Measurements from ENCODE around the gene JAKMIP1.
"Not testable (repeated sequence)": the region's sequence is repeated elsewhere in the genome, so short reads cannot be mapped to it uniquely, and the experiment has no call there.

Gene JAKMIP1

DNA sequence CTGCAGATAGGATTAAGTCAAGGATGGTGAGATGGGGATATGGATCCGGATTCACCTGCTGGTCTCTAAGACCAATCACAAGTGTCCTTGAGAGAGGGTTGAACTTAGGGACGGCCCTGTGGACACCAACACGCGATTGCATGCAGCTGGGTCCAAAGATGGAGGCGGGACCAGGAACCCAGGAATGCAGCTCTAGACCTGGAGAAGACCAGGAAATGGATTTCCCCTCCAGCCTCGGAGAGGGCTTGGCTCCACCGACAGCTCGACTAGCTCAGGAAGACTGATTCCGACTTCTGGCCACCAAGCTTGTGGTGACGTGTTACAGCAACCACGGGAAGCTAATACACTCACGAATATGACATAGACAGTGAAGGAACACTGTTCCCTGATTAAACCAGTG is 186.8 kb downstream of the JAKMIP1 start:
- no peak for DNase-seq (ENCODE audit: low read depth)

DNA sequence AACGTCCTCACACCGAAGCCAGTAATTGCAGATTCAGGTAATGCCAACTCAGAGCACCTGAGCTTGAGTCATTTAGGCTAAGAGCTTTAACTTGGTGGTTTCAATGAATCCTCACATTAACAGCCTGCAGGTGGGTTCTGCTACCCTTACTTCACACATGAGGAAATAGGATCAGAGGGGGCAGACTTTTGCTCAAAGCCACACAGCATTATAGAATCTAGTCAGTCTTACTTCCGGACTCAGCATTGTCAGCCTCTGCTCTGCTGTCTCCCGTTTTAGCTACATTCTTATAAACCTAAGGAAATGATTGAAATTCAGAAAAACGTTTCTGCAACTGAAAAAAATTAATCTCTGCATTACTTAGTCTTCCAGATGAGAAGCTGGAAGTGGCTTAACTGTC is 188.1 kb downstream of the JAKMIP1 start:
- DNase-seq (ENCODE audit: low read depth) = no peak

DNA sequence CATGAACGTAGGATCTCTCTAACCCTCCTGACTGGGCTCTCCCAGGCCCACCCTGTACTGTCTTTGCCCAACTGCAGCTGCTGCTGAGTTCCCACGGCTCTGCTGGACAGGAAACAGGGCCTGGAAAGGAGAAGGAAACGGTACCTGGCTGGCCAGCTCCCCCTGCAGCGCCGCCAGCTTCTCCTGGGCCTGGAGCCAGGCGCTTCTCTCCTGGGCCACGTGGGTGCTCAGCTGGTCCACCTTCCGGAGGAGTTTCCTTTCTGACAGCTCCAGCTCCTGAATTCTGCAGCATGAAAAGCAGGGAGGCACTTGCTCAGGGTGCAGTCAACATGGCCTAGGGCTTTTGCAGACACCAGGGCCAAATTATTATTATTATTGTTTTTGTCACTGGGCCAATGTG is 188.7 kb downstream of the JAKMIP1 start:
- DNase-seq (ENCODE audit: low read depth) = no peak

DNA sequence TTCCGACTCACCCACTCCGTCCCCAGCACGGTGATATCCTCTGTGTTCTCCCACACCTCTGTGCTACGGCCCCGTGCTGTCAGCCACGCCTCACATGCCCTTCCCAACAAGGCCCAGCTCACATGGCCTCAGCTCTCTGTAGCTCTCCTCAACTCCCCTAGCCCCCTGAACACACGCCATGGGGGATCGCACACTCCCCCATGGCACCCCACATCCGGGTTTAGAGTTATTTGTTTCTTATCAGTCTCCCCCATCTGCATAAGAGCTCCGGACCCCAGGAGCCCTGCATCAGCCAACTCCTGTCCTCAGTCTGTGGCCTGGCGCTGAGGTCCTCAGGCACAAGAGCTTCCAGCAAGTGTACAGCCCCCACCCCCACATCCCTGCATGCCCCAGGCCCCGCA is 189.1 kb downstream of the JAKMIP1 start:
- no peak for DNase-seq (ENCODE audit: low read depth)

DNA sequence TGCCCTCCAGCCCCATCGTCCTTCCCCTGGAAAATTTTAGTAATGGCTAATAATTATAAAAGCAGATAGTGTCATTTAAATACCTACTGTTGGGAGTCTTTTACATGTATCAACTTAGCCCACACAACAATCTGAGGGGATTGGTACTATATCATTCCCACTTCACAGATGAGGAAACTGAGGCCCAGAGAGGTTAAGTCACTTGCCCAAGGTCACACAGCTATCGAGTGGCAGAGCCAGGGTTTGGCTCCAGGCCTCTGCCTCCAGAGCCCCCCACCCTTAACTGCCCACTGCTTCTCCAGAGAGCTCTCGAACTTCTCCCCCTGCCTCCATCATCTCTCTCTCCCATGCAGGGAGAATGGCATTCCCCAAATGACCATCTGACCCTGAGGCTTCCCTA is 189.6 kb downstream of the JAKMIP1 start:
- no peak for DNase-seq (ENCODE audit: low read depth)

DNA sequence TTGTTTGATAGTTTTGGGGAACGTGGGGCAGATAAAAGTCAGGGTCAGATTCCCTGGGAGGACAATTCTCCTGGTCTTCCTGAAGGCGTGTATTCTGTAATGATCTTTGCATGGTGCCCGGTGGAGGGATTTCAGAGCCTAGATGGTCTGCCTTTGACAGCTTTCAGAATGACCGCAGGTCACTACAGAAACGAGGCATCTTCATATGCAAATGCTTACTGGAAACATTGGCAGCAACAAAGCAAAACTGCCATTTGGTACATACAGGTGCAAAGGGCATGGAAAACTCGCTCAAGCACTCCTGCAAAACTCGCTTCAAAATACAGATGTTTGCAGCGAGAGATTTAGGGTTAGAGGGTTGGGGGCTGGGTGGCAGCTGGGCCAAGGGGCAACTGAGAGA is 190.9 kb downstream of the JAKMIP1 start:
- no peak for DNase-seq (ENCODE audit: low read depth)

DNA sequence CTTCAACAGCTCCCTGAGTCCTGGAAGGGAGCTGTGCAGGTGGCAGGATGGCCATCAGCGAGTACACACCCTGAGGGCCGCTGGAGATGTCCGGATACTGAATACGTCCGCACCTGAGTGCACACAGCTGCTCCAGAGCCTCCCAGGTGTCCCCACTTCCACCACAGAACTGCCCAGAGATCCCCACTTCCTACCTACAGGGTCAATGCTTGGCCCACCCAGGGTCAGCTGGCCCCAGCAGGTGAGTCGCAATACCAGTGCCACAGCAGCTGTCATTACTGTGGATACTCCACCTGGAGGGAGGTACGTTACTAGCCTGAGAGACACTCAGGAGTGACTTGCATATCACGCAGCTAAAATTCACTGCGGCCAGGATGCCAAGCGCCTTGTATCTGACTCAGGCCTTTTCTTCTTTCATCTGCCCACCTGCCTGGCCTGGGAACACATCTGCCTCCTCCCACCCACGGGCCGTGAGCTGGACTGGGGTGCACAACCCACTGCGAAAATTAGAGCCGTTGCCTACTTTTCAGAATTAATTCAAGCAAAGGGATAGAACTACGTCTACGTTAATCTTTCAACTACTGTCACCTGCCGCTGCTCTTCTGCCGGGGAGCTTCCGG is 191.5 kb downstream of the JAKMIP1 start:
- DNase-seq (ENCODE audit: low read depth) = no peak

DNA sequence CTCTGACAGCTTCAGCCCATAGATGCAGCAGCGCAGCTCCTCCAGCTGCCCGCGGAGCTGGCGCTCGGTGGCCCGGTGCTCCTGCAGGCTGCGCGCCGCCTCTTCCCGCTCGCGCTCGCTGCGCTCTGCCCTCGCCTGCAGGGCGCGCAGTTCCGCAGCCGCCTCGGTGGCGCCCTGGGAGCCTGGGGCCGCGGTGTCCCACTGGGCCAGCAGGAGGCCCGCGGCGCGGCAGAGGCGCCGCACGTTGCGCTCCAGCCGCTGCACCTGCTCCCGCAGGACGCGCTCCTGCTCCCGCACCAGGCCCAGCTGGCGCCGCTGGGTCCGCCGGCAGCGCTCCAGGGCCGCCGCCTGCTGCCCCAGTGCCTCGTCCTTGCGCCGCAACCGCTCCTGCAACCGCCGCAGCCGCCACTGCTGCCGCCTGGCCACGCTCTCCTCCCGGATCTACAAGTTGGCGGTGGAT is 192.2 kb downstream of the JAKMIP1 start:
- DNase-seq (ENCODE audit: low read depth) = no peak

DNA sequence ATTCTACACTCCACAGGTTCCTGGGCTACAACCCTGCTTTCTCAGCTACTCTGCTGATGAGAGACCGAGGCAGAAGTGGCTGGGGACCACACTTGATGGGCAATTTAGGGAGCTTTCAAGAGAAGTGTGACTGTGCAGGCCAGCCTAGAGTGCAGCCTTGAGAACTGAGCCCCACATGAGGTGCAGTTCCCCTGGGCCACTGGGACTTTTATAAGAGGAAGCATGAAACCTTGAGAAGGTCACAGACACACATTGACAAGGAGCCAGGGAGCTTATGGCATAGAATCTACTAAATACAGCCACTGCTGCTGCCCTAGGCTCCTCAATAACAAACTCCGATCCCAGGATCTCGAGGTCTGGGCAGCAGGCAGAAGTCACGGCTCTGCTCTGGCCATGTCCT is 195.2 kb downstream of the JAKMIP1 start:
- no peak for DNase-seq (ENCODE audit: low read depth)

DNA sequence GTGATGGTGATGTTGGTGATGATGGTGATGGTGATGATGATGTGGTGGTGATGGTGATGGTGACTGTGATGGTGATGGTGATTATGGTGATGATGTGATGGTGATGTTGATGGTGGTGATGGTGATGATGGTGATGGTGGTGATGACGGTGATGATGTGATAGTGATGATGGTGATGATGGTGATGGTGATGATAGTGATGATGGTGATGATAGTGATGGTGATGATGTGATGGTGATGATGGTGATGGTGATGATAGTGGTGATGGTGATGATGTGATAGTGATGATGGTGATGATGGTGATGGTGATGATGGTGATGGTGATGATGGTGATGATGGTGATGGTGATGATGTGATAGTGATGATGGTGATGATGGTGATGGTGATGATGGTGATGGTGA is 196.9 kb downstream of the JAKMIP1 start:
- DNase-seq (ENCODE audit: low read depth) = not testable (repeated sequence)

DNA sequence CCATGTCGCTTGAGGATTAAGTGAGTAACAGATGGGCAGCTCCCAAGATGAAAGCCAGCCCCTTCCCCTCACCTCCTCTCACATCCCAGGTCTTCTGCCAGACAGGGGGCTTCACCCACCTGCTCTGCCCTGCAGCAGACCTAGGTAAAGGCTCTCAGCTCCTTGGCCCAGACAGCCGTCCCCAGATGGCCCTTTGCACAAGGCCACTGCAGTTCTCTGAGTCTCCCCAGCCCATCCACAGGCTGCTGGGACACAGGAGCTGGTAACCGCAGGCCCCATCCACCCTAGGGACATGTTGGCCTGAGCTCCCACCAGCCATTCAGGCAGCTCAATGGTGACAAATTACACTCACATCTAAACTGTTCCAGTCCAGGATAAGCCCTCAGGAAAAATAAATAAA is 197.4 kb downstream of the JAKMIP1 start:
- no peak for DNase-seq (ENCODE audit: low read depth)

DNA sequence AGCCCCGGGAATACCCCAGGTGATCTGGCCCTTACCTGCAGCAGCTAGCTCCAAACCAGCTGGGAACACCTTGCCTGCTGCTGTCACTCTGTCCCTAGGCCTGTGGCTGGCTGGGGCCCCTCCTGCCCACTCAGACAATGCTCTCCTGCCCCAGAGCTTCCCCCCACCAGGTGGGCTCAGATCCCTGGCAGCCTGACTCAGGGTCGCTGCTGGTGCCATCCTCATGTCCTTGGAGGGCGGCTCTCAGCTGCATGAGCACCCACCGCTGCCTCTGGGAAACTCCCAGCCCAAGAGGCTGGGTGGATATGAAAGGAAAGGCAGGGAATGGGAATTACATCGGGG is 197.9 kb downstream of the JAKMIP1 start:
- DNase-seq (ENCODE audit: low read depth) = no peak

DNA sequence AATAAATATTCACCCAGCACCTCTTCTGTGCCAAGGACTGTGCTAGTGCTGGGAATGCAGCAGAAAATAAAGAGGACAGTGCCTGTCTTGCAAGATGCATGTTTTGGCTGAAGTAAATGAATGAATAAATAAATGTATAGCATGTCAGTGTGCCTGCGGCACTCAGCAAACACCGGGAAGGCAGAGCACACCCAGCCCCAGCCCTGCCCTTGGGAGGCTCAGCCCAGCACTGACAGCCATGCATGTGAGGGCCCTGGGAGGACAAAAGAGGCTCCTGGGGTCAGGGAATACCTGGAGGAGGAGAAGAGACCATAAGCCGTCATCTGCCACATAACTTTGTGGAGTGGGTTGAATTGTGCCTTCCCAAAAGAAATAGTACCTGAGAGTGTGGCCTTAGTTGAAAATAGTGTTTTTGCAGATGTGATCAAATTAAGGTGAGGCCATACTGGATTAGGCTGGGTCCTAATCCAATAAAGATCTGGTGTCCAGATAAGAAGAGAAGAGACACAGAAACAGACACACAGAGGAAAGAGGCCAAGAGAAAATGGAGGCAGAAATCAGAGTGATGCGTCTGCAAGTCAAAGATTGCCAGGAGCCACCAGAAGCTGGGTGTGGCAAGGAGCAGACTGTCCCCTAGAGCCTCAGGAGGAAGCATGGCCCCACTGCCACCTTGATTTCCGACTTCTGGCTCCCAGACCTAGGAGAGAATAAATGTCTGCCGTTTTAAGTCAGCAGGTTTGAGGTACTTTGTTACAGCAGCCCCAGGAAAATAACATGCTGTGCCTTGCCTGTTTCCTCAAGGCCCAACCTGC is 198.5 kb downstream of the JAKMIP1 start:
- no peak for DNase-seq (ENCODE audit: low read depth)

DNA sequence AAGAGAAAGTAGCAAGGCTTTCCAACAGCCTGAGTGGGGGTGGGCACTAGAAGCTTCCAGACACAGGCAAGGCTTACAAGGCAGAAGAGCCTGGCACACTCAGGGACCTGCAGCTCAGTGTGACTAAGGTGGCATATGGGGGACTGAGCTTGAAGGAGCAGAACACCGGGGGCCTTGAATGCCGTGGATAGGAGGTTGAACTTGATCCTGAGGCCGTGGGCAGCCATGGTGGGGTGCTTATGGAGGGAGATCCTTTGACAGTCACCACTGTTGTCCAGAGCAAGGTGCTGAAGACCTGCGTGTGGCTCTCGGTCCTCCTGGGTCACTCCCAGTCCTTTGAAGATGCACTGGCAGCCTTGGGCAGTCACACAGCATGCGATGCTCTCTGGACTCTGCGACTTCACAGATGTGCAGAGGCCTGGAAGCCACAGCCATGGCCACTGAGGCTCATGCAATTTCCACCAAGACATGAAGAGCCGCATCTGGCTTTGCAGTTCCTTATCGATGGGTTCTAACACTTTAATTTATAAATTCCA is 200.5 kb downstream of the JAKMIP1 start:
- no peak for DNase-seq (ENCODE audit: low read depth)

DNA sequence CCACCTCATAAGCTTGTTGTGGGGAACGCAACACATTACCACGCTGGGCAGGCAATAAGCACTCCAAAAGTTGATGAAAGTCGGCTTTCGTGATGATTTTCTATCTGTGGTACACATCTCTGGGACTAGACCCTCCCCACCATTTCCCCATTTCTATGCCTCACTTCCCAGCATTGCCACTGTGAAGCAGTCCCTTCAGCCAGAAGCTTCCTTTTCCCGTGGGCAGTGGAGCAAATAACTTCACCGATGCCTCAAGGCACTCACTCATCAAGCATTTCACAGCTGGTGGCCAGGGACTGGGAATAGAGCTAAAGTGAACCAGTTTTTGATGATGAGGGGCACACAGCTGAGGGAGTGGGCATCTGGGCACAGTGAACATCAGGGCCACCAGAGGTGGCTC is 201.0 kb downstream of the JAKMIP1 start:
- no peak for DNase-seq (ENCODE audit: low read depth)

DNA sequence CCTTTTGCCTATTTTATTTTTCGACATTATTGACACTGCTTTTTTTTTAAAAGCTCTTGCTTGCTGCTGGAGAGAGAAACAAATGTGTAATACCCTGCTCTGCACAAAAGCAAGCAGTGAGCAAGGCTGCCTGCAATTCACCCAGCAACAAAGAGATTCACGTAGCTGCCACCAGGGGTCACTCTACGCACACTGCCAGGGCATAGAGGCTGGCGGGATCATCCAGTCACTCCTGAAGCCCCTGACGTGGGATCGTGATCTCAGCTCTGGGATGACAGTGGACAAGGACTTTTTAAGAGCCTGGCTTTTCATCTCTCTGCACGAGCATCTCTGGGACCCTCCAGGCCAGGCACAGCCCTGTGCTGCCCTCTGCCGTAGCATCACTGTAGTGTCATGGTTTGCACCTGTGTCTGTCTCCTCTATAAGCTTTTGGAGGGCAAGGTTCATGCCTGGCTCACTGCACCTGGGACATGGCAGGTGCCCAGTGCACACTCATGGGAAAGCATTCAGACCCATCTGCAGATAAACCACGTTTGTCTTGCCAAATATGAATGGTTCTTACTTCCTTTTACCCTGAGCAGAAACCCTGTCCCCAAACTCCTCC is 201.9 kb downstream of the JAKMIP1 start:
- peak; percentile 24 for DNase-seq (ENCODE audit: low read depth)

DNA sequence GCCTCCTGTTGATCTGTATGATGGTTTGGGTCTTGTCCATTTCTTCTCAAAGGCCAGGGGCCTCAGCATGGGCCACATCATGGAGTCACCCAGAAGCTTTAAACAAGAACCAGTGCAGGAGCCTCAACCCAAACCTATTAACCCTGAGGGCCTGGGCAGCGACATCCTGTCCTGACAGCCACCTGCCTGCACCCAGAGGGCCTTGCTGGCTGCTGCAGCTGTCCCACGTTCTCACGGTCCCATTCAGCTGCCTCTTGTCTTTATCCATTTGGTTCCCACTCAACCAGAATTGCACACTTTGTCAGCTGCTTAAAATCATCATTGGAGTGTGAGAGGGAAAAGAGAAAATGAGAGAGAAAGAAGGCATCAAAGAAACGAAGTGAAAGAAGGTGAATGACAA is 203.7 kb downstream of the JAKMIP1 start:
- DNase-seq (ENCODE audit: low read depth) = no peak

DNA sequence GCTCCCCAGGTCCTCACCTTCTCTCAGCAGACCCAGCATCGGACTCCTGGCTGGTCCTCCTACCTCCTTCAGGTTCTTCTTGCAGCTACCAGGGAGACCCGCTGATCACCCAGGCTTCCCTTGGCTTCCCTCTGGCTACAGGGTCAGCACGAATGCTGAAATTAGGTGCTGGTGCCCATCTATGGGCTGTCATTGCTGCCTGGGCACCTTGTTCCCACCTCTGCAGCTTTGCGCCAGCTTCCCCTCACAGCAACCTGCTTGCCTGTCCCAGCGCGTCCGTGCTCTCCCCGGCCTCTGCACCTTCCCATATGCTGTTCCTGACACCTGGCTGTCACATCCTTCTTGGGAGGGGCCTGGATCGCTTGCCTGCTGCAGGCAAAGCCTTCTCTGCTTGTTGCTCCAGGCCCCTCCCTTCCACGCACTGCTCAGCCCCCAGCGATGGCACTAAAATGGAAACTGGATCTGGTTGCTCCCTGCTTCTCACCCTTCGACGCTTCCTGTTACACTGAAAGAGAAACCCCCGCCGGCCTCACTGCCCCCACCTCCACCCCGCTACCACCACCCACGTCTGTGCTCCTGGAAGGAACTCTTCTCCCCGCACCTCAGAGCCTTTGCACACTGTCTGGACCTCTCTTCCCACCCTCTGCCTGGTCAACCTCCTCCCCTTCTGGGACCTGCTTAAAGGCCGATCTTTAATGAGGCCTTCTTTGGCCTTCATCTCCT is 204.3 kb downstream of the JAKMIP1 start:
- no peak for DNase-seq (ENCODE audit: low read depth)

DNA sequence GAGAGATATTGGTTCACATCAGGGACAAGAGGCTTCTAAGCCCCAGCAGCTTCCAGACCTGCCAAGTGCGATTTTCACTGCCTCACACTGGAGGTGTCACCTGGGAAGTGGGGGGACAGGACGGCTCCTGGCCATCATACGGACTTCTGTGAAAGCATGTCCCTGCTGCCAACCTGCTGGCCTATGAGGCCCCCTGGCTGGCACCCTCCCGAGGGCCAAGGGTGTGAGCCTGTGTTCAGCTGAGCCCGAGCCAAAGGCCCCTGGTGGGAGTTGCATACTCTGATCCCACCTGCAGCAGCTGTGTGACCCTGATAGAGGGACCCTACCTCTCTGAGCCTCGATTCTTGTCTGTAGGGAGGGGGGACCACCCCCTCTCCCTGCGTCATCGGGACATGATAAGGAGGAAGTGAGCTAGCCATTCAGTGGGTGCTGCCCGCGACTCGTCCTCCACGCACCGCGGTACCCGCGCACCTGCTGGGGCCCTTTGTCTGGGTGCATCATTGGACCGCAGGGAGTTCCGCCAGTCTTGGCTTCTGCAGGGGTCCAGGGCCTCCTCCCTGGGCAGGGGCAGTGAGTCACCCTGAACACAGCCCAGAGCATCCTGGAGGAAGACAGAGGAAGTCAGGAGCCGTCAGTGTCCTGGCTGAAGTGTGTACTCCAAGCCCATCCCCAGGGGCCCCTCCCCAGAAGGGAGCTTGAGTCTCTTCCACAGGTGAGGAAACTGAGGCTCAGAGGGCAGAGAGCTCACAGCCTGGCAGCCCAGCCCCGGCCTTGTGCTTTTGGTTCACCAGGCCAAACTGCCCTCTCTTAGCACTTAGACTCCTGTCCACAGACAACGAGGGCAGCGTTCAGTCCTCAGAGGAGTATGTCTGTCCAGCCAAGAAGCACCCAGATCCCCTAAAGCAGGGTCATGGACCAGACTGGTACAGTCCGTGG is 206.2 kb downstream of the JAKMIP1 start:
- DNase-seq (ENCODE audit: low read depth) = no peak

DNA sequence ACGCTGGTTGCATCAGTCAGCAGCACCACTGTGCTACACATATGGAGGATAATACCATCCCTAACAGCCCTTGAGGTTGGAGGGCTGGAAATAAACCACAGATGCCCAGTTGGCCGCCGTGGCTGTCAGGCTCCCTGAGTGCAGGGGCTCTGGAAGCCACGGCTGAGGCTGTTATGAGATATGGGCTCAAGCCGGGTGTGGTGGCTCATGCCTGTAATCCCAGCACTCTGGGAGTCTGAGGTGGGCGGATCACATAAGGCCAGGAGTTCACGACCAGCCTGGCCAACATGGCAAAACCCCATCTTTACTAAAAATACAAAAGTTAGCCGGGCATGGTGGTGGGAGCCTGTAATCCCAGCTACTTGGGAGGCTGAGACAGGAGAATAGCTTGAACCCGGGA is 207.0 kb downstream of the JAKMIP1 start:
- not testable (repeated sequence) for DNase-seq (ENCODE audit: low read depth)

DNA sequence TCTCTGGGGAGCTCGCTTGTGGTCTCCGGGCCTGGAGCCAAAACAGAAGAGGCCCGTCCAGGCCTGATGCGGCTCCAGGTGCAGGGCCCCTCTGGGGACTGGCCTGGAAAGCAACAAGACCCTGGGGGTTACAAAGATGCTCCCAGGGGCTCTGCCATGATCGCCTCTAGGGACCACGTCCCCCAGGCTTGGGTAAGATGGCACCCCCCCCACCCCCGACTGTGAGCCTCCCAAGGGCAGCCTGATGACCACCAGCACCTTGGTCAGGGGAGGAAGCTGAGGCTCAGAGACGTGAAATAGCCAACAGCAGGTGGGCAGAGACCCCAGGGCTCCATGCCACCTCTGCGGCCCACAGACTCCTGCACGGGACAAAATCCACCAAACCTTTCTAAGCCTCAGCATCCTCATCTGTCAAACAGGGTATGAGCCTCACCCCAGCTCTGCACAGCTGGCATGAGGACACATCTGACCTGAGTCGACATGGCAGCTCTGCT is 207.5 kb downstream of the JAKMIP1 start:
- DNase-seq (ENCODE audit: low read depth) = no peak
